Measurements from ENCODE around the gene NTNG1. TPM values are rescaled to one million over a fixed set of nuclear protein-coding genes. Genes with fewer than 3 reads are reported as not detected.

Gene NTNG1
- polyA plus RNA-seq, 6 donors from 2014 or later = 0.52 to 2.2 (median 1.1) TPM; not detected in 1

DNA sequence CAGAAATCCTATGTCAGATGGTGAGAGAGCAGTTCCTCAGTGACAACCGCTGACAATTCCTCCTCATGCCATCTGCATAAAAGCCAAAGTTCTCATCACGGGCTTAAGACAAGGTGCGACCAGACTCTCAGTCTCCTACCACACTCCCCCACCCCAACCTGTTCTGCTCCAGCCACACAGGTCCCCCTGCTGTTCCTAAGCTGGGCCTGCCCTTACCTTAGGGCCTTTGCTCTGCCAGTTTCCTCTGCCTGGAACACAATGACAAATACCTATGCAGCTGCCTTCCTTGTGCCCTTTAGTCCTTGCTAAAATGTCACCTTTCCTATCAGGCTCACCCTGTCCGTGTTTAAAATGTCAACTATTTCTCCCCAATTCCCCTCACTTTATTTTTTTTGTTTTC, 382.2 kb downstream of the NTNG1 start:
- H3K4me3 Mint-ChIP-seq = no peak overlapping the region
- H3K9me3 Mint-ChIP-seq = peaks cover 0 to 2% (median 0%) of the 10 kb centered on the region in 7 donors
- ATAC-seq (ENCODE audit: low read depth in 2 of 2) (no peak), DNase-seq (no peak)
- H3K27me3 Mint-ChIP-seq = no peaks in the 10 kb centered on the region
- H3K4me1 Mint-ChIP-seq = peaks cover 0 to 10% (median 9%) of the 10 kb centered on the region in 3 donors
- H3K27ac Mint-ChIP-seq = peak overlapping the region in 3 of 6 donors; percentile 4 to 26 (median 24)
- H3K36me3 Mint-ChIP-seq = no peaks in the 10 kb centered on the region

DNA sequence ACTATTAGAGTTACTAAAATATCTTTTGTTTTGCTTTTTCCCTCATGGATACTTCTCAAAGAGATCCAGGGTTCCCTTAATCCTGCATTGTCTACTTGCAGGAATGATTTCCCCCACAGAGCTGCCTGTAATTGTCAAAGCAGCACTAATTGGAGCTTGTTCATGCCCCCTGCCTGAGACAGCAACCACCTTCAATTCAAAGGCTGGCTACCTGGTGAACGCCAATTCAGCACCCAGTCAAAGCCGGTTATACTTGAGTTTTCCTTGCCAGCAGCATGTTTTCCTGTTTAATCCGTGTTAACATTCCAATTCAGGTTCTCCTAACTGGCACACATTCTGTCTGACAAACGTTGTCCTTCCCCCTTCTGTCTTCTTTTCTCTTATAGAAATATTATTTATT, 382.9 kb downstream of the NTNG1 start:
- no peak for DNase-seq
- no peak overlapping the region for H3K4me3 Mint-ChIP-seq
- ATAC-seq (ENCODE audit: low read depth in 2 of 2) = no peak
- peaks cover 0 to 13% (median 10%) of the 10 kb centered on the region in 3 donors for H3K4me1 Mint-ChIP-seq
- no peaks in the 10 kb centered on the region for H3K36me3 Mint-ChIP-seq
- peaks cover 0 to 2% (median 0%) of the 10 kb centered on the region in 7 donors for H3K9me3 Mint-ChIP-seq
- H3K27me3 Mint-ChIP-seq = no peaks in the 10 kb centered on the region
- H3K27ac Mint-ChIP-seq = no peak overlapping the region

DNA sequence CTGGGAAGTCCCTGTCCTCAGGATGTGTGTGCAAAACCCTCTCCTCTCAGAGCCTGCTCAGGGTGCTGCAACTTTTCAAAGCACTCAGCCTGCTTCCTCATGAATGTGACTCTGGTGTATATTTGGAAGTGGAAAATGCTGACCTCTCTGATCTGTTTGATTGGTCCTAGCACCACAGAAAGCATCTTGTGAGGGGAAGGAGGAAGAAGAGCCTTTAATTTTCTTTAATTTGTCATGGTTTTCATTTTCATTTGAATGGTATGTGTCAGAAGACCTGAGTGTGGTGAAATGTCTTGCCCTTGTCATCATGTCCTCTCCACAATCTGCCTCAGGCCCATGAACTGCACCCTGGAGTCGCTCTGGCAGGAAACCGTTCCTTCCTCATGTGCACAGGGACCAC, 383.5 kb downstream of the NTNG1 start:
- H3K27ac Mint-ChIP-seq = peak overlapping the region in 1 of 6 donors; percentile 25
- ATAC-seq (ENCODE audit: low read depth in 2 of 2) (no peak), DNase-seq (no peak)
- H3K4me3 Mint-ChIP-seq = no peak overlapping the region
- H3K9me3 Mint-ChIP-seq = peaks cover 0 to 2% (median 0%) of the 10 kb centered on the region in 7 donors
- no peaks in the 10 kb centered on the region for H3K27me3 Mint-ChIP-seq
- no peaks in the 10 kb centered on the region for H3K36me3 Mint-ChIP-seq
- peaks cover 0 to 14% (median 10%) of the 10 kb centered on the region in 3 donors for H3K4me1 Mint-ChIP-seq

DNA sequence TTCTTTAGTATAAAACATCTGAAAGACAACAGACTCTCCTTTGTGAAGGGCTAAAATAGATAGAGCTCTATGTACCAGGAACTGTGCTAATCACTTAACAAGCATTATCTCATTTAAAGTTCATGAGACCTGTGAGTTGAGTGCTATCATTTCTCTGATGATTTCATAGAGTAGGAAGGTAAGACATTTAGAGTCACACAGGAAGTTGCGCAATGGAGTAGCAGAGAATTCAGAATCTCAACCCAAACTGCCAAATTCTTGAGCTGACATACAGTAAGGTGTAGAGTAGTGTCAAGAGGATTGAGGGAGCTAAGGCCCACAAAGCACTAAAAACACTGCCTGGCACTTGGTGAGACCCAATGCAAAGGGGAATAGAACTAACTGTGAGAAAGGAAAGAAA, 384.3 kb downstream of the NTNG1 start:
- Mint-ChIP-seq H3K9me3 (peaks cover 0 to 2% (median 0%) of the 10 kb centered on the region in 7 donors), H3K27me3 (no peaks in the 10 kb centered on the region), H3K4me1 (peaks cover 4 to 17% (median 16%) of the 10 kb centered on the region in 3 donors), H3K27ac (no peak overlapping the region), H3K4me3 (no peak overlapping the region), H3K36me3 (no peaks in the 10 kb centered on the region)
- DNase-seq (no peak), ATAC-seq (ENCODE audit: low read depth in 2 of 2) (no peak)

DNA sequence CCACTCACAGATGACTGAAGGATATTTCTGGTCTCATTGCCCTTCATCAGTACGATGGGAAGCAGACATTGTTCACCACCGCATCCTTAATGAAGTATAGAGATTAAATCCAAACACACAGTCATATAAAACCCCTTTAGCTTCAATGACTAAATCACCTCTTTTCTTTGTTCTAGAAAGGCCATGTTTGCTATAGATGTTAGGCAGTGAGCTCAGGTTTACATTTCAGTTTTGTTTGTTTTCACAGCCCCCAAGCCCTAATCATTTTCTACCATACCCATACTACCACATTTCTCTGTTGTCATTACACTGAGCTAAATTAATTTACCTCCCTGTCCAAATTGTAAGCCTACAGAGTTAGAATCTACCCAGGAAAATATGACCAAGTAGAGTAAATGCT, 385.1 kb downstream of the NTNG1 start:
- peaks cover 4 to 17% (median 16%) of the 10 kb centered on the region in 3 donors for H3K4me1 Mint-ChIP-seq
- H3K36me3 Mint-ChIP-seq = no peaks in the 10 kb centered on the region
- H3K9me3 Mint-ChIP-seq = peaks cover 0 to 2% (median 0%) of the 10 kb centered on the region in 7 donors
- DNase-seq (no peak), ATAC-seq (ENCODE audit: low read depth in 2 of 2) (no peak)
- no peak overlapping the region for H3K4me3 Mint-ChIP-seq
- peak overlapping the region in 1 of 6 donors; percentile 6 for H3K27ac Mint-ChIP-seq
- no peaks in the 10 kb centered on the region for H3K27me3 Mint-ChIP-seq

DNA sequence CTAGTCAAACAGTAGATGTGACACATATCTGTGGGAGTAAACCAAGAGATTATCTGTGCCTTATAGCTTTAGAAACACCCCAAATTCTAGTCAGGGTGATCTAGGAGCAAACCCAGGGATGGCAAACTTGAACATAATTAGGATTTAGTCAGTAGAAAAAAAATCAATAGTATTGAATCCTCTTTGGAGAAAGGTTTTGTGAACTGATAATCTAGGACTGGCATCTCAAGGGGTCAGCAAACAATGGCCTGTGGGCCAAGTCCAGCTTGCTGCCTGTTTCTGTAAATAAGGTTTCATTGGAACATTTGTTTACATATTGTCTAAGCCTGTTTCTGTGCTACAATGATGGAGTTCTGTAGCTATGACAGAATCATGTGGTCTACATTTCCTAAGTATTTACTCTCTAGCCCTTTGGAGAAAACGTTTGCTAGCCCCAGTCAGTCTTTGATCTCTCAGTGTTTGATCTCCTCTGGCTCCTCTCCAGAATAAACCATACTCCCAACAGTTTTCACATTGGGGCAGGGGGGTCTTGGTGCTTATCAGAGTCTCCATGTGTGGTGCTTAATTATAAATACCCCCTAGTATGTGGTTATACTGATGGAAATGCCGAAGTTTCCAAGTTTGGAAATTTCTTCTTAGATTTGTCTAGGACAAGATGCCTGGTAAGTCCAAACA, 385.8 kb downstream of the NTNG1 start:
- no peak for DNase-seq
- Mint-ChIP-seq H3K36me3 (no peaks in the 10 kb centered on the region), H3K9me3 (peaks cover 0 to 2% (median 0%) of the 10 kb centered on the region in 7 donors), H3K27ac (peak overlapping the region in 2 of 6 donors; percentile 11 to 21), H3K4me1 (peaks cover 4 to 17% (median 16%) of the 10 kb centered on the region in 3 donors), H3K4me3 (no peak overlapping the region), H3K27me3 (no peaks in the 10 kb centered on the region)
- no peak for ATAC-seq (ENCODE audit: low read depth in 2 of 2)

DNA sequence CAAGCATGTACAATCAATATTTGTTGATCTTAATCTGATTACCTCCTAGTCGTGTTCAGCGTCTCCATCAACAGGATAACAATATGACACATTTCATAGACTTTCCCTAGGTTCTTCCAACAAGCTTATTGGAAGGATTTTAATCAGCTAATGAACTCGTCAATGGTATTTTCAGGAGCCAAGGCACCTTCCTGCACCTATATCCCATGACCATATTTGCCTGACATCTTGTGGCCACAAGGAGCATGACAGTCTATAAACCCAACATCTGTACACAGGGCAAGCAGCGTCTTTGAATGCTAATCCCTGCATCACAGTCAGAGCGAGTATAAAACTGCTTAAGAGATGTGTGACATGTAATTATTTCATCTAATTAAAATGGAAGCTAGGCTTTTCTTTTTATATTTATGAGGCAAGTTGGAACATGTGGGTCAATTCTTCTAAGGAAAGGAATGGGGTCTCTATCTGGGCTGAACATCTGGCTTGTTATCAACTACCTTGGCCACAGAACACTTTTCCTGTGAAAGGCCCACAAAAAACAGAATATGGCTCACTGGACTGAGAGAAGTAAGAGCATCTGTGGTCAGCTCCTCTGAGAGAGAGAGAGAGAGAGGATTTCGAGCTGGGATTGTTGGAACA, 388.8 kb downstream of the NTNG1 start:
- Mint-ChIP-seq H3K36me3 (no peaks in the 10 kb centered on the region), H3K4me1 (peaks cover 4 to 17% (median 16%) of the 10 kb centered on the region in 3 donors), H3K9me3 (no peaks in the 10 kb centered on the region), H3K4me3 (no peak overlapping the region), H3K27me3 (no peaks in the 10 kb centered on the region), H3K27ac (no peak overlapping the region)
- peak; percentile 69 to 85 for ATAC-seq (ENCODE audit: low read depth in 2 of 2)
- DNase-seq = peak; percentile 39

DNA sequence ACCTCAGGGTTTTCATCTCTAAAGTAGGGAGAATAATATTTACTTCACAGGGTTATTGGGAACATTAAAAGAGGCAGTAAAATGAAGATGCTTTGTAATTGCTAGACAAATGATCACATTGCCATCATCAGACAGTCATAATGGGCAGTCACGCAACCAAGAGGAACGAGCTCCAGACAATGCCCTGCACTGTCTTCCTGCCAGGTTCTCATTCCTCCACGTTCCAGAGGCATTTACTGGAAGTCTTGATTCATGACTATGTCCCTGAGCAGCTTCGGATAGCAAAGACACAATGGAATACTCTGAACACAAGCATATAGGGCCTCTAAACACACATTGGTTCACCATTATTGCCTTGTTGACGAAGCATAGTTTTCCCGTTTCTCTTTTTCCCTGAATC, 389.7 kb downstream of the NTNG1 start:
- ATAC-seq (ENCODE audit: low read depth in 2 of 2) (no peak), DNase-seq (no peak)
- no peak overlapping the region for H3K4me3 Mint-ChIP-seq
- peaks cover 4 to 20% (median 17%) of the 10 kb centered on the region in 3 donors for H3K4me1 Mint-ChIP-seq
- no peaks in the 10 kb centered on the region for H3K9me3 Mint-ChIP-seq
- H3K27ac Mint-ChIP-seq = no peak overlapping the region
- no peaks in the 10 kb centered on the region for H3K36me3 Mint-ChIP-seq
- H3K27me3 Mint-ChIP-seq = no peaks in the 10 kb centered on the region

DNA sequence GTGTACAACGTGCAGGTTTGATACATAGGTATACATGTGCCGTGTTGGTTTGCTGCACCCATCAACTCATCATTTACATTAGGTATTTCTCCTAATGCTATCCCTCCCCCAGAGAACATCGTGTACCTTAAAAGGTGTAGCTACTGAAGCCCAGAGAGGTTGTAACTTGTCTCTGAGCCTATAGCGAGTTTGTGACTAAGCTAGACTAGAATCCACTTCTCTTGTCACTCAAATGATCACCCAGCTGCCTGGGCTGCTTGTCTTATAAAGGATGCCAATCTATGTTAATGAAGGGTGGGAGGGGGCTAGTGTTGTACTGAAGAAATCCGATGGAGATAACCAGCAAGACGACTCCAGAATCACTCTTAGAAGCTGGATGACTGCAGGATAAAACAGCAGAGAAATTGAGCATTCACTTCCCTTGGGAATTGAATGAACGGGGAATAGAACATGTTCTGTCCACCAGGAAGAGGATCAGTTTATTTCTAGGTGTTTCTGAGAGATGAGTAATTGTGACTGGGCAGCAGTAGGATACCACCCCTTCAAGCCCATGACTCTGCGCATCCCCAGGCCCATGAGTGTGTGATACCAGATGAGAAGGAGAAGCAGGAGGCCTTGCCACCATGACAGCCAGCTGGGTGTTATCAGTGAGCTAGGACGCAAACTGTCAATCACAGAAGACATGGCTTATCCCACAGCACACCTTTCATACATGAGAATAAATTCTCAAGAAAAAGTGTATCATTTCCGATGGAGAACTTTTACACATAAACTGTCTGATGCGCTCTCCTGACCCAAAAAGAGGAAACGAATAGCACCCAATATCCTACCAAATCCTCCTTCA, 390.4 kb downstream of the NTNG1 start:
- ATAC-seq (ENCODE audit: low read depth in 2 of 2) = no peak

DNA sequence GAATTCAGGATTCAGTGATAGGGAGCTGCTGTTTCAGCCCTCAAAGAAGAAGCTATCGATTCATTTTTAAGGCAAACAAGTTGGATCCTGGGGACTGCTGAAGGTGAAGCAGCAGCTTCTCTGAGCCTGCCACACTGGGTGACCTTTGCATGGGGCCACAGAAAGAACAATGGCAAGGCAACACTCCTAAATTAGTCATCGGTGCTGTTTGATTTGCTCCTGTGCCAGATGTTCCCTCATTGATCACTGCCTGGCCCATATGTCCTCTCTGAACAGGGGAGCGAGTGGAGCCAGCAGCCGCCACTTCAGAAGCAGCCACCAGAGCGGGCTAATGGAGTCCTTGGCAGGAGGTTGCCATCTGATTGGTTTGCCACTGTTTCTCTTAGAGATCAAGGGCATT, 391.5 kb downstream of the NTNG1 start:
- Mint-ChIP-seq H3K4me1 (peaks cover 10 to 32% (median 20%) of the 10 kb centered on the region in 3 donors), H3K9me3 (no peaks in the 10 kb centered on the region), H3K36me3 (no peaks in the 10 kb centered on the region), H3K27ac (no peak overlapping the region), H3K4me3 (no peak overlapping the region), H3K27me3 (no peaks in the 10 kb centered on the region)
- no peak for DNase-seq
- no peak for ATAC-seq (ENCODE audit: low read depth in 2 of 2)

More for the DNA sequence above, 390.4 kb downstream of the NTNG1 start:
- Mint-ChIP-seq H3K27ac (peak overlapping the region in 1 of 6 donors; percentile 47), H3K4me3 (no peak overlapping the region), H3K9me3 (no peaks in the 10 kb centered on the region), H3K4me1 (peaks cover 5 to 26% (median 18%) of the 10 kb centered on the region in 3 donors), H3K36me3 (no peaks in the 10 kb centered on the region), H3K27me3 (no peaks in the 10 kb centered on the region)
- DNase-seq = no peak

Other genes with a start within 250 kb of the NTNG1 start
- 10 to 100 TPM; 13.5 to 23.7 (median 17.7) TPM for gene PRMT6, start 84.4 kb upstream of the NTNG1 start, polyA plus RNA-seq (ENCODE audit: low read depth in 6 of 6)